ENCODE measurements around the gene SLC24A5.

The SLC24A5 gene

DNA sequence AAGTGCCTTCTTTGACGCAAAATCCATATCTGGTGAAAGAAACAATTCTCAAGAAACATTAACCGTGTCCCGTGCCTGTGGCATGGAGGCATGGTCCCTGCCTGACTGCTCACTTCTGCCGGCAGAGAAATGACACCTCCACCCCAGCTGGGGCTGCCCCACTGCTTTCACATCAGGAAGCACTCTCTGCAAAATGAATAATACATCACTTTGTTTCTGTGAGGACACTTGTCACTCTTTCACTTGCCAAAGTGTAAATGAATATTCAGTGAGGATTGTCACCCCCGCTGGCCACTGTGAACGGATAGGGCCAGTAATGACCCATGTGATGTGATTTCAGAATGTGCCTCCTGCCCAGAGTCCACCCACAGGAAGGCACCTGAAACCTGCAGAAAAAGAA lies 31.1 kb upstream of the SLC24A5 start:
- no peak overlapping the region for H3K4me3 ChIP-seq (ENCODE audit: low read depth in 1 of 5, low read length in 5 of 5)
- H3K27ac ChIP-seq (ENCODE audit: low read depth, low read length), result no peak overlapping the region
- peaks cover 0 to 15% (median 6%) of the 10 kb centered on the region in 5 donors for H3K4me1 ChIP-seq (ENCODE audit: control insufficient read depth in 5 of 5, insufficient read depth in 5 of 5, low read length in 5 of 5)
- no peaks in the 10 kb centered on the region for H3K36me3 ChIP-seq (ENCODE audit: control insufficient read depth in 5 of 5, insufficient read depth in 5 of 5, low read length in 5 of 5)
- H3K9me3 ChIP-seq (ENCODE audit: control insufficient read depth in 5 of 5, low read length in 5 of 5), result no peaks in the 10 kb centered on the region
- no peak overlapping the region for H3K9ac ChIP-seq (ENCODE audit: low read length in 5 of 5)
- no peaks in the 10 kb centered on the region for H3K27me3 ChIP-seq (ENCODE audit: control insufficient read depth in 5 of 5, insufficient read depth in 4 of 5, low read length in 5 of 5)

DNA sequence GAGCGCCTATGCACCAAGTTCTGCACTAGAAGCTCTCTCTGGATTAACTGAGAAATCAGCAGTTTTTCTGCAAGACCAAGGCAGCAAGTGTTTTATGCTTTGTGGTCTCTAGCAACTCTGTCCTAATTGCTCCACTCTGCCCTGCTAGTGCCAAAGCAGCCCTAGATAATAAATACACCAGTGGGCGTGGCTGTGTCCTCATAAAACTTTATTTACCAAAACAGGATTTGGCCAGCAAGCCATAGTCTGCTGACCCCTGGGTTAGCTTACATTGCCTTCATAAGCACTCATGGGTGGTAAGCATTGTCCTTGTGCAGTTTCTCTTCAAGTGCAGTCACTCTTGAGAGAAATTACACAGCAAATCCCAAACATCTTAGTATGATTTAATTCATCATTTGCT lies 30.7 kb upstream of the SLC24A5 start:
- H3K9me3 ChIP-seq (ENCODE audit: control insufficient read depth in 5 of 5, low read length in 5 of 5), result no peaks in the 10 kb centered on the region
- no peak overlapping the region for H3K27ac ChIP-seq (ENCODE audit: low read depth, low read length)
- peaks cover 0 to 15% (median 6%) of the 10 kb centered on the region in 5 donors for H3K4me1 ChIP-seq (ENCODE audit: control insufficient read depth in 5 of 5, insufficient read depth in 5 of 5, low read length in 5 of 5)
- no peaks in the 10 kb centered on the region for H3K36me3 ChIP-seq (ENCODE audit: control insufficient read depth in 5 of 5, insufficient read depth in 5 of 5, low read length in 5 of 5)
- H3K4me3 ChIP-seq (ENCODE audit: low read depth in 1 of 5, low read length in 5 of 5), result no peak overlapping the region
- no peaks in the 10 kb centered on the region for H3K27me3 ChIP-seq (ENCODE audit: control insufficient read depth in 5 of 5, insufficient read depth in 4 of 5, low read length in 5 of 5)
- no peak overlapping the region for H3K9ac ChIP-seq (ENCODE audit: low read length in 5 of 5)

GRCh38 chr15:48090666-48091065 lies 30.1 kb upstream of the SLC24A5 start:
- H3K4me3 ChIP-seq (ENCODE audit: low read depth in 1 of 5, low read length in 5 of 5), result no peak overlapping the region
- H3K9me3 ChIP-seq (ENCODE audit: control insufficient read depth in 5 of 5, low read length in 5 of 5), result no peaks in the 10 kb centered on the region
- H3K27me3 ChIP-seq (ENCODE audit: control insufficient read depth in 5 of 5, insufficient read depth in 4 of 5, low read length in 5 of 5), result no peaks in the 10 kb centered on the region
- no peaks in the 10 kb centered on the region for H3K36me3 ChIP-seq (ENCODE audit: control insufficient read depth in 5 of 5, insufficient read depth in 5 of 5, low read length in 5 of 5)
- no peak overlapping the region for H3K27ac ChIP-seq (ENCODE audit: low read depth, low read length)
- H3K4me1 ChIP-seq (ENCODE audit: control insufficient read depth in 5 of 5, insufficient read depth in 5 of 5, low read length in 5 of 5), result peaks cover 0 to 15% (median 6%) of the 10 kb centered on the region in 5 donors
- no peak overlapping the region for H3K9ac ChIP-seq (ENCODE audit: low read length in 5 of 5)

- Histone ChIP-seq H3K4me3 (ENCODE audit: low read depth in 1 of 5, low read length in 5 of 5) (no peak overlapping the region), H3K36me3 (ENCODE audit: control insufficient read depth in 5 of 5, insufficient read depth in 5 of 5, low read length in 5 of 5) (no peaks in the 10 kb centered on the region), H3K27ac (ENCODE audit: low read depth, low read length) (no peak overlapping the region), H3K4me1 (ENCODE audit: control insufficient read depth in 5 of 5, insufficient read depth in 5 of 5, low read length in 5 of 5) (peaks cover 0 to 10% (median 3%) of the 10 kb centered on the region in 5 donors), H3K9ac (ENCODE audit: low read length in 5 of 5) (no peak overlapping the region), H3K27me3 (ENCODE audit: control insufficient read depth in 5 of 5, insufficient read depth in 4 of 5, low read length in 5 of 5) (no peaks in the 10 kb centered on the region), H3K9me3 (ENCODE audit: control insufficient read depth in 5 of 5, low read length in 5 of 5) (no peaks in the 10 kb centered on the region)
These were observed 29.3 kb upstream of the SLC24A5 start for GRCh38 chr15:48091522-48091921.

DNA sequence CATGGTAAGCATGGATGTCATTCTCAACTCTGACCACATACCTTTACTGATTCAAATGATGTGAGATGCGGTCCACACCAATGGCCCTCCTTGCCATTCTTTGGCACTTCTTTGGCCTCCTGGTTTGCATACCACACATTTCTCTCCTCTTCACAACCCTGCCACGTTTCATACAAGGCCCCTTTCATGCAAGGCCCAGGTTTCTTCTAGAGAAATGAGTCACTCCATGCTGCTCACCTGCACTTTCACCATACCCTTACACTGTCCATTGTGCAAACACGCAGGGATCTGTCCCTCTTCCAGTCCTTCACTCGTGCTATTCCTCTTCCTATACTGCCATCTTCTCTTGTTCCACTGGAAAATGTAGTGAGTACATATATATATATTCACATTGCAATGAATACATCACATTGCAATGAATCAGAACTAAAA lies 24.4 kb upstream of the SLC24A5 start:
- no peak overlapping the region for H3K9ac ChIP-seq (ENCODE audit: low read length in 5 of 5)
- no peaks in the 10 kb centered on the region for H3K36me3 ChIP-seq (ENCODE audit: control insufficient read depth in 5 of 5, insufficient read depth in 5 of 5, low read length in 5 of 5)
- no peak overlapping the region for H3K4me3 ChIP-seq (ENCODE audit: low read depth in 1 of 5, low read length in 5 of 5)
- H3K27me3 ChIP-seq (ENCODE audit: control insufficient read depth in 5 of 5, insufficient read depth in 4 of 5, low read length in 5 of 5), result no peaks in the 10 kb centered on the region
- H3K9me3 ChIP-seq (ENCODE audit: control insufficient read depth in 5 of 5, low read length in 5 of 5), result no peaks in the 10 kb centered on the region
- H3K4me1 ChIP-seq (ENCODE audit: control insufficient read depth in 5 of 5, insufficient read depth in 5 of 5, low read length in 5 of 5), result no peaks in the 10 kb centered on the region
- H3K27ac ChIP-seq (ENCODE audit: low read depth, low read length), result no peak overlapping the region

- Histone ChIP-seq H3K4me1 (ENCODE audit: control insufficient read depth in 5 of 5, insufficient read depth in 5 of 5, low read length in 5 of 5) (no peaks in the 10 kb centered on the region), H3K9me3 (ENCODE audit: control insufficient read depth in 5 of 5, low read length in 5 of 5) (no peaks in the 10 kb centered on the region), H3K27ac (ENCODE audit: low read depth, low read length) (no peak overlapping the region), H3K9ac (ENCODE audit: low read length in 5 of 5) (no peak overlapping the region), H3K4me3 (ENCODE audit: low read depth in 1 of 5, low read length in 5 of 5) (no peak overlapping the region), H3K36me3 (ENCODE audit: control insufficient read depth in 5 of 5, insufficient read depth in 5 of 5, low read length in 5 of 5) (no peaks in the 10 kb centered on the region), H3K27me3 (ENCODE audit: control insufficient read depth in 5 of 5, insufficient read depth in 4 of 5, low read length in 5 of 5) (no peaks in the 10 kb centered on the region)
These were observed 24.0 kb upstream of the SLC24A5 start for GRCh38 chr15:48096813-48097212.

- Histone ChIP-seq H3K4me3 (ENCODE audit: low read depth in 1 of 5, low read length in 5 of 5) (no peak overlapping the region), H3K4me1 (ENCODE audit: control insufficient read depth in 5 of 5, insufficient read depth in 5 of 5, low read length in 5 of 5) (no peaks in the 10 kb centered on the region), H3K36me3 (ENCODE audit: control insufficient read depth in 5 of 5, insufficient read depth in 5 of 5, low read length in 5 of 5) (no peaks in the 10 kb centered on the region), H3K9me3 (ENCODE audit: control insufficient read depth in 5 of 5, low read length in 5 of 5) (no peaks in the 10 kb centered on the region), H3K27me3 (ENCODE audit: control insufficient read depth in 5 of 5, insufficient read depth in 4 of 5, low read length in 5 of 5) (no peaks in the 10 kb centered on the region), H3K27ac (ENCODE audit: low read depth, low read length) (no peak overlapping the region), H3K9ac (ENCODE audit: low read length in 5 of 5) (no peak overlapping the region)
These were observed 23.5 kb upstream of the SLC24A5 start for GRCh38 chr15:48097264-48097663.

- Histone ChIP-seq H3K9ac (ENCODE audit: low read length in 5 of 5) (no peak overlapping the region), H3K36me3 (ENCODE audit: control insufficient read depth in 5 of 5, insufficient read depth in 5 of 5, low read length in 5 of 5) (no peaks in the 10 kb centered on the region), H3K27ac (ENCODE audit: low read depth, low read length) (no peak overlapping the region), H3K9me3 (ENCODE audit: control insufficient read depth in 5 of 5, low read length in 5 of 5) (no peaks in the 10 kb centered on the region), H3K27me3 (ENCODE audit: control insufficient read depth in 5 of 5, insufficient read depth in 4 of 5, low read length in 5 of 5) (no peaks in the 10 kb centered on the region), H3K4me1 (ENCODE audit: control insufficient read depth in 5 of 5, insufficient read depth in 5 of 5, low read length in 5 of 5) (no peaks in the 10 kb centered on the region), H3K4me3 (ENCODE audit: low read depth in 1 of 5, low read length in 5 of 5) (no peak overlapping the region)
These were observed 19.3 kb upstream of the SLC24A5 start for GRCh38 chr15:48101376-48101961.

- Histone ChIP-seq H3K9me3 (ENCODE audit: control insufficient read depth in 5 of 5, low read length in 5 of 5) (no peaks in the 10 kb centered on the region), H3K27me3 (ENCODE audit: control insufficient read depth in 5 of 5, insufficient read depth in 4 of 5, low read length in 5 of 5) (no peaks in the 10 kb centered on the region), H3K9ac (ENCODE audit: low read length in 5 of 5) (no peak overlapping the region), H3K27ac (ENCODE audit: low read depth, low read length) (no peak overlapping the region), H3K4me1 (ENCODE audit: control insufficient read depth in 5 of 5, insufficient read depth in 5 of 5, low read length in 5 of 5) (no peaks in the 10 kb centered on the region), H3K4me3 (ENCODE audit: low read depth in 1 of 5, low read length in 5 of 5) (no peak overlapping the region), H3K36me3 (ENCODE audit: control insufficient read depth in 5 of 5, insufficient read depth in 5 of 5, low read length in 5 of 5) (no peaks in the 10 kb centered on the region)
These were observed 18.6 kb upstream of the SLC24A5 start for GRCh38 chr15:48102167-48102566.

- no peak overlapping the region for H3K9ac ChIP-seq (ENCODE audit: low read length in 5 of 5)
- no peak overlapping the region for H3K4me3 ChIP-seq (ENCODE audit: low read depth in 1 of 5, low read length in 5 of 5)
- H3K36me3 ChIP-seq (ENCODE audit: control insufficient read depth in 5 of 5, insufficient read depth in 5 of 5, low read length in 5 of 5), result no peaks in the 10 kb centered on the region
- no peaks in the 10 kb centered on the region for H3K4me1 ChIP-seq (ENCODE audit: control insufficient read depth in 5 of 5, insufficient read depth in 5 of 5, low read length in 5 of 5)
- peaks cover 0 to 3% (median 0%) of the 10 kb centered on the region in 5 donors for H3K27me3 ChIP-seq (ENCODE audit: control insufficient read depth in 5 of 5, insufficient read depth in 4 of 5, low read length in 5 of 5)
- no peak overlapping the region for H3K27ac ChIP-seq (ENCODE audit: low read depth, low read length)
- H3K9me3 ChIP-seq (ENCODE audit: control insufficient read depth in 5 of 5, low read length in 5 of 5), result no peaks in the 10 kb centered on the region
These were observed 17.1 kb upstream of the SLC24A5 start for GRCh38 chr15:48103647-48104046.

- H3K4me1 ChIP-seq (ENCODE audit: control insufficient read depth in 5 of 5, insufficient read depth in 5 of 5, low read length in 5 of 5), result no peaks in the 10 kb centered on the region
- H3K9me3 ChIP-seq (ENCODE audit: control insufficient read depth in 5 of 5, low read length in 5 of 5), result no peaks in the 10 kb centered on the region
- no peak overlapping the region for H3K4me3 ChIP-seq (ENCODE audit: low read depth in 1 of 5, low read length in 5 of 5)
- no peak overlapping the region for H3K27ac ChIP-seq (ENCODE audit: low read depth, low read length)
- H3K27me3 ChIP-seq (ENCODE audit: control insufficient read depth in 5 of 5, insufficient read depth in 4 of 5, low read length in 5 of 5), result peaks cover 0 to 5% (median 0%) of the 10 kb centered on the region in 5 donors
- no peaks in the 10 kb centered on the region for H3K36me3 ChIP-seq (ENCODE audit: control insufficient read depth in 5 of 5, insufficient read depth in 5 of 5, low read length in 5 of 5)
- H3K9ac ChIP-seq (ENCODE audit: low read length in 5 of 5), result no peak overlapping the region
These were observed 14.9 kb upstream of the SLC24A5 start for GRCh38 chr15:48105936-48106335.
